Measurements from ENCODE around the gene CSF3. TPM values are rescaled to one million over a fixed set of nuclear protein-coding genes. Genes with fewer than 3 reads are reported as not detected.

CSF3 gene
- total RNA-seq, 5 donors from 2014 or later (not counting 1 experiment from before 2014, with no cell fraction given), result not detected

DNA sequence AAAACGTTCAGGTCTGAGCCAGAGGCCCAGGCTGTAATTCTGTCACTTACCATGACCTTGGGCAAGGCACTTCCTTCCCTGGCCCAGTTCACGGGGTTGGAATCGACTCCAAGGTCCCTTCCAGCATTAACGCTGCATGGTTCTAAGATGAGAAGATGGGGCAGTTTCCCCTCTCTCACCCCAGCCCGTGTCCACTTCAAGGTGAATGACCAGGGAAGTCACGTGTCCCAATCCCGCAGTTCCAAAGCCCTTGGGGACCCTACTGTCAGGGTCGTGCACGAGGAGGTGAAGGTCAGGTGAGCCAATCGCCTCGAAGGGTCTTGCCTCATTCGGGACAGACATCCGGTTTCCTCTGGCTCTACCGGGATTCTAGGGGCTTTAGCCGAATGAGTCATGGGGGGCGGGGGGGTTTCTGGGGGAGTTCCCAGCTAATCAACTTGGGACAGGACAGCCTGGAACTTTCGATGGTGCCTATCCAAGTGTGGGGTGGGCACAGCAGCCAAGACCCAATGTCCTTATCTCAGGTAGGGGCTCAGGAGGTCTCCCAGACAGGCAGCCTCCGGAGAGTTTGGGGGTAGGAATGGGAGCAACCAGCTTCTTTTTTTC, 762 bp upstream of the CSF3 start:
- Mint-ChIP-seq H3K4me3 (no peak overlapping the region), H3K4me1 (peaks cover 11 to 15% (median 12%) of the 10 kb centered on the region in 3 donors), H3K27me3 (peaks cover 0 to 3% of the 10 kb centered on the region in 2 donors), H3K36me3 (peaks cover 6% of the 10 kb centered on the region), H3K9me3 (no peaks in the 10 kb centered on the region), H3K27ac (no peak overlapping the region)
- no peak overlapping the region for H3K4me3 ChIP-seq (ENCODE audit: control insufficient read depth in 1 of 2, extremely low read depth in 1 of 2, low read length in 1 of 2)
- ChIA-PET CTCF (interaction anchor here (0.5 to 1.1 kb wide), 4 partner anchors 12 to 277 kb away, joined by 3 to 8 read pairs (median 3); no protein-coding TSS in a partner anchor), POLR2A (interaction anchor here in 1 of 2 donors (0.6 kb wide), 1 partner anchor 206 kb away, joined by 3 read pairs; no protein-coding TSS in a partner anchor)
- peaks cover 0 to 11% of the 10 kb centered on the region in 2 experiments for H3K4me1 ChIP-seq (ENCODE audit: control insufficient read depth in 1 of 2, extremely low read depth in 1 of 2, insufficient read depth in 2 of 2, low read length in 2 of 2)
- H3K36me3 ChIP-seq (ENCODE audit: control insufficient read depth in 2 of 2, extremely low read depth in 1 of 2, insufficient read depth in 1 of 2, low read length in 1 of 2), result peaks cover 0 to 5% of the 10 kb centered on the region in 2 donors
- peaks cover 0 to 4% of the 10 kb centered on the region in 2 experiments for H3K27me3 ChIP-seq (replicated peaks in 1 of 2; ENCODE audit: control insufficient read depth in 2 of 2, extremely low read depth in 1 of 2, insufficient read depth in 2 of 2, low read length in 1 of 2)
- H3K9me3 ChIP-seq, result no peaks in the 10 kb centered on the region
- DNase-seq (no peak), ATAC-seq (replicated peaks in 1 of 4) (no peak)
- no peak overlapping the region for H3K27ac ChIP-seq (ENCODE audit: low read length)
- WGBS (ENCODE audit: insufficient coverage), result 72% methylated on average over 7 of the region's 18 CpGs

DNA sequence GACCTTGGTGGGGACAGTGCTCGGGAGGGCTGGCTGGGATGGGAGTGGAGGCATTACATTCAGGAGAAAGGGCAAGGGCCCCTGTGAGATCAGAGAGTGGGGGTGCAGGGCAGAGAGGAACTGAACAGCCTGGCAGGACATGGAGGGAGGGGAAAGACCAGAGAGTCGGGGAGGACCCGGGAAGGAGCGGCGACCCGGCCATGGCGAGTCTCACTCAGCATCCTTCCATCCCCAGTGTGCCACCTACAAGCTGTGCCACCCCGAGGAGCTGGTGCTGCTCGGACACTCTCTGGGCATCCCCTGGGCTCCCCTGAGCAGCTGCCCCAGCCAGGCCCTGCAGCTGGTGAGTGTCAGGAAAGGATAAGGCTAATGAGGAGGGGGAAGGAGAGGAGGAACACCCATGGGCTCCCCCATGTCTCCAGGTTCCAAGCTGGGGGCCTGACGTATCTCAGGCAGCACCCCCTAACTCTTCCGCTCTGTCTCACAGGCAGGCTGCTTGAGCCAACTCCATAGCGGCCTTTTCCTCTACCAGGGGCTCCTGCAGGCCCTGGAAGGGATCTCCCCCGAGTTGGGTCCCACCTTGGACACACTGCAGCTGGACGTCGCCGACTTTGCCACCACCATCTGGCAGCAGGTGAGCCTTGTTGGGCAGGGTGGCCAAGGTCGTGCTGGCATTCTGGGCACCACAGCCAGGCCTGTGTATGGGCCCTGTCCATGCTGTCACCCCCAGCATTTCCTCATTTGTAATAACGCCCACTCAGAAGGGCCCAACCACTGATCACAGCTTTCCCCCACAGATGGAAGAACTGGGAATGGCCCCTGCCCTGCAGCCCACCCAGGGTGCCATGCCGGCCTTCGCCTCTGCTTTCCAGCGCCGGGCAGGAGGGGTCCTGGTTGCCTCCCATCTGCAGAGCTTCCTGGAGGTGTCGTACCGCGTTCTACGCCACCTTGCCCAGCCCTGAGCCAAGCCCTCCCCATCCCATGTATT, 1.1 kb downstream of the CSF3 start:
- Histone ChIP-seq H3K9me3 (no peaks in the 10 kb centered on the region), H3K27me3 (replicated peaks in 1 of 2; ENCODE audit: control insufficient read depth in 2 of 2, extremely low read depth in 1 of 2, insufficient read depth in 2 of 2, low read length in 1 of 2) (peaks cover 0 to 4% of the 10 kb centered on the region in 2 experiments), H3K27ac (ENCODE audit: low read length) (no peak overlapping the region), H3K4me3 (ENCODE audit: control insufficient read depth in 1 of 2, extremely low read depth in 1 of 2, low read length in 1 of 2) (no peak overlapping the region), H3K4me1 (ENCODE audit: control insufficient read depth in 1 of 2, extremely low read depth in 1 of 2, insufficient read depth in 2 of 2, low read length in 2 of 2) (peaks cover 0 to 6% of the 10 kb centered on the region in 2 experiments), H3K36me3 (ENCODE audit: control insufficient read depth in 2 of 2, extremely low read depth in 1 of 2, insufficient read depth in 1 of 2, low read length in 1 of 2) (peaks cover 0 to 15% of the 10 kb centered on the region in 2 donors)
- DNase-seq (no peak), ATAC-seq (replicated peaks in 1 of 4) (no peak)
- 88% methylated on average over 12 of the region's 26 CpGs for WGBS (ENCODE audit: insufficient coverage)
- no peak overlapping the region for H3K4me3 Mint-ChIP-seq
- ChIA-PET CTCF (interaction anchor here (0.5 to 1.0 kb wide), 6 partner anchors 10 to 283 kb away, joined by 3 read pairs; no protein-coding TSS in a partner anchor), POLR2A (interaction anchor here in 1 of 2 donors (0.6 kb wide), 1 partner anchor 124 kb away, joined by 3 read pairs; no protein-coding TSS in a partner anchor)
- H3K27me3 Mint-ChIP-seq, result peaks cover 0 to 3% of the 10 kb centered on the region in 2 donors
- H3K36me3 Mint-ChIP-seq, result peaks cover 11% of the 10 kb centered on the region
- no peak overlapping the region for H3K27ac Mint-ChIP-seq
- H3K9me3 Mint-ChIP-seq, result no peaks in the 10 kb centered on the region
- peaks cover 4 to 8% (median 4%) of the 10 kb centered on the region in 3 donors for H3K4me1 Mint-ChIP-seq

DNA sequence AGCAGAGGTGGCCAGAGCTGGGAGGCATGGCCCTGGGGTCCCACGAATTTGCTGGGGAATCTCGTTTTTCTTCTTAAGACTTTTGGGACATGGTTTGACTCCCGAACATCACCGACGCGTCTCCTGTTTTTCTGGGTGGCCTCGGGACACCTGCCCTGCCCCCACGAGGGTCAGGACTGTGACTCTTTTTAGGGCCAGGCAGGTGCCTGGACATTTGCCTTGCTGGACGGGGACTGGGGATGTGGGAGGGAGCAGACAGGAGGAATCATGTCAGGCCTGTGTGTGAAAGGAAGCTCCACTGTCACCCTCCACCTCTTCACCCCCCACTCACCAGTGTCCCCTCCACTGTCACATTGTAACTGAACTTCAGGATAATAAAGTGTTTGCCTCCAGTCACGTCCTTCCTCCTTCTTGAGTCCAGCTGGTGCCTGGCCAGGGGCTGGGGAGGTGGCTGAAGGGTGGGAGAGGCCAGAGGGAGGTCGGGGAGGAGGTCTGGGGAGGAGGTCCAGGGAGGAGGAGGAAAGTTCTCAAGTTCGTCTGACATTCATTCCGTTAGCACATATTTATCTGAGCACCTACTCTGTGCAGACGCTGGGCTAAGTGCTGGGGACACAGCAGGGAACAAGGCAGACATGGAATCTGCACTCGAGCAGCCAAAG, 2.3 kb downstream of the CSF3 start:
- H3K36me3 Mint-ChIP-seq, result peaks cover 17% of the 10 kb centered on the region
- Histone ChIP-seq H3K36me3 (ENCODE audit: control insufficient read depth in 2 of 2, extremely low read depth in 1 of 2, insufficient read depth in 1 of 2, low read length in 1 of 2) (peaks cover 0 to 27% of the 10 kb centered on the region in 2 donors), H3K27me3 (replicated peaks in 1 of 2; ENCODE audit: control insufficient read depth in 2 of 2, extremely low read depth in 1 of 2, insufficient read depth in 2 of 2, low read length in 1 of 2) (peaks cover 0 to 4% of the 10 kb centered on the region in 2 experiments), H3K9me3 (no peaks in the 10 kb centered on the region), H3K4me3 (ENCODE audit: control insufficient read depth in 1 of 2, extremely low read depth in 1 of 2, low read length in 1 of 2) (no peak overlapping the region), H3K4me1 (ENCODE audit: control insufficient read depth in 1 of 2, extremely low read depth in 1 of 2, insufficient read depth in 2 of 2, low read length in 2 of 2) (peaks cover 0 to 6% of the 10 kb centered on the region in 2 experiments), H3K27ac (ENCODE audit: low read length) (no peak overlapping the region)
- no peak for DNase-seq
- no peak overlapping the region for H3K4me3 Mint-ChIP-seq
- POLR2A ChIA-PET, result no interaction called here
- no peak overlapping the region for H3K27ac Mint-ChIP-seq
- H3K9me3 Mint-ChIP-seq, result no peaks in the 10 kb centered on the region
- H3K27me3 Mint-ChIP-seq, result no peaks in the 10 kb centered on the region
- WGBS (ENCODE audit: insufficient coverage), result 79% methylated on average over 6 of the region's 15 CpGs
- ATAC-seq (replicated peaks in 1 of 4), result no peak
- CTCF ChIA-PET, result interaction anchor here in 1 of 2 donors (0.6 kb wide), 1 partner anchor 12 kb away, joined by 3 read pairs; no protein-coding TSS in a partner anchor
- peaks cover 4 to 8% (median 4%) of the 10 kb centered on the region in 3 donors for H3K4me1 Mint-ChIP-seq

DNA sequence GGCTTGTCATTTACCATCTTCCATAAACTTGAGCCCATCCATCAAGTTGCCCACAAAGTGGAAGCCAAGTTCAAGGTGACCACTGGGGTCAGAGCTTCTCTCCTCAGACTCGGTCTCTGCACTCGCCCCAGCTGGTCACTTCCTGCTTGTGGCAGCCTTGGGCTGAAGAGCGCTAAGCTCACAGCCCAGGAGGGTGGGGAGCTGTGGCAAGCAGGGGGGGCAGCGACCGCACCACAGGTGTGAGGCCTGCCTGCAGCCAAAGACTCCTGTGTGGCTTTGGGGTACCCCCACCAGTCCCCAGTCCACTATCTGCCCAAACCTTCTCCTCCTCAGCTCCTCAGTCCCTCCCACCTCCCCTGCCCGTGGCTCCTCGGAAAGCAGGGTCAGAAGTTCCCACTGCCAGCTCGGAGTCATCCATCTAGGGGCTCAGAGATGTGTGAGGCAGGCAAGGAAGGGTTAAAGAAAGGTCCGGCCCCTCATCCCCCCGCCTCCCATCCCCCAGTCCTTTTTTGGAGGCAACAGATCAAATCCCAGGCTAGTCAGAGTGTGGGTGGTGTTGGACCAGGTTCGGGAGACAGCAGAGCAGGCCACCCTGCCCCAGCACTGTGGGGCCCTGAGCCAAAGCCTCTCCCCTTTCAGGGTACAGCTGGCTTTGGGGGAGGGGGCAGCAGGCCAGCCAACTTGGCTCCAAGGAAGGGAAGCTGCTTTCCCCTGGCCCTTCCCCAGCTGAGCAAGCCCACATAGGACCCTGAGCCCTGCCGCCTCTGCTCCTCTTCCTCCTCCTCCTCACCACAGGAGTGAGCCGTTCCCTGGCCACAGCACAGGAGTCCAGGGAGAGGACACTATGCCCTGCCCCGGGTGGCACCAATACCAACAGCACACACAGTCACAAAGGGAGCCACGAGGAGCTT, 3.2 kb downstream of the CSF3 start:
- CTCF ChIA-PET, result interaction anchor here (0.6 kb wide), 2 partner anchors 13 to 16 kb away, joined by 3 to 4 read pairs; no protein-coding TSS in a partner anchor
- Mint-ChIP-seq H3K4me3 (no peak overlapping the region), H3K27ac (peak overlapping the region in 1 of 2 donors; percentile 12), H3K4me1 (peaks cover 4 to 6% (median 4%) of the 10 kb centered on the region in 3 donors), H3K9me3 (no peaks in the 10 kb centered on the region), H3K27me3 (no peaks in the 10 kb centered on the region), H3K36me3 (peaks cover 17% of the 10 kb centered on the region)
- Histone ChIP-seq H3K27me3 (replicated peaks in 1 of 2; ENCODE audit: control insufficient read depth in 2 of 2, extremely low read depth in 1 of 2, insufficient read depth in 2 of 2, low read length in 1 of 2) (no peaks in the 10 kb centered on the region), H3K27ac (ENCODE audit: low read length) (no peak overlapping the region), H3K4me3 (ENCODE audit: control insufficient read depth in 1 of 2, extremely low read depth in 1 of 2, low read length in 1 of 2) (no peak overlapping the region), H3K9me3 (no peaks in the 10 kb centered on the region), H3K36me3 (ENCODE audit: control insufficient read depth in 2 of 2, extremely low read depth in 1 of 2, insufficient read depth in 1 of 2, low read length in 1 of 2) (peaks cover 0 to 36% of the 10 kb centered on the region in 2 donors), H3K4me1 (ENCODE audit: control insufficient read depth in 1 of 2, extremely low read depth in 1 of 2, insufficient read depth in 2 of 2, low read length in 2 of 2) (peaks cover 0 to 4% of the 10 kb centered on the region in 2 experiments)
- POLR2A ChIA-PET, result interaction anchor here in 1 of 2 donors (0.7 kb wide), 1 partner anchor 11 kb away, joined by 5 read pairs; no protein-coding TSS in a partner anchor
- 61% methylated on average over 5 of the region's 15 CpGs for WGBS (ENCODE audit: insufficient coverage)
- ATAC-seq (replicated peaks in 1 of 4), result no peak
- DNase-seq, result no peak

DNA sequence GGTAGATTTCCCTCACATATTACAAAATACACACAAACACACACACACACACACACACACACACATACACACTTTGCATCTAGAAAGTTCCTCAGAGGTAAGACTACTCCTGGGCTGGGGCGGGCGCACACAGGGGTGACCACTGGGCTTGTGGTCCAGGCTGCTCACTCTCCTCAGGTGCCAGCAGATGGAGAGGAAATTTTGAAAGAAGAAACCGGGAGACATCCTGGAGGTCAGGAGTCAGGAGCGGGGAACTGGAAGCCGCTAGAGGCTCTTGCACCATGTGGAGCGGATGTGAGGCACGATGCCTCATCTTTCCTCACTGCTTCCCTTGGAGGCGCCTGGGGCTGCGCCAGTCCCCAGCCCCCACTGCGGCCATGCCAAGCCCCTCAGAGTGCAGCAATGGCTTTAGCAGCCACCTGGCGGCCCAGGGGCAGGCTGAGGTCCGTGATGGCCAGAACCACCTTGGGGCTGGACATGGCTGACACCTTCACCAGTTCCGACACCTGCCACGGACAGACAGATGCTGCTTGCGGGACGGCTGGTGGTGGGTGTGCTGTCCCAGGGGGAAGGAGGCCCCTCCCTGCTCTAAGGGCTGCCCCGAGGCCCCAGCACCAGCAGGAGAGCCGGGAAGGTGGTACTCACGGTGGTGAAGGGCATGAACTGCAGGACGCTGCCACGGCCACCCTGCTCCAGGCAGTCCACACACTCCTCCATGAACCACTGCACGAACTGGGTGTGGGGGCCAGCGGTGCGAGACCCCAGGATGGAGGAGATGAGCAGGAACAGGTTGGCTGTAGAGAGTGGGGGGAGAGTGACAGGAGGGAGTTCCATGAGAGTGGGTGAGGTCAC, 4.1 kb downstream of the CSF3 start:
- Mint-ChIP-seq H3K36me3 (peaks cover 17% of the 10 kb centered on the region), H3K27ac (peak overlapping the region in 1 of 2 donors; percentile 12), H3K27me3 (no peaks in the 10 kb centered on the region), H3K9me3 (no peaks in the 10 kb centered on the region), H3K4me3 (no peak overlapping the region), H3K4me1 (no peaks in the 10 kb centered on the region)
- H3K9me3 ChIP-seq, result no peaks in the 10 kb centered on the region
- no peak overlapping the region for H3K27ac ChIP-seq (ENCODE audit: low read length)
- ATAC-seq (replicated peaks in 1 of 4) (no peak), DNase-seq (no peak)
- no peaks in the 10 kb centered on the region for H3K27me3 ChIP-seq (replicated peaks in 1 of 2; ENCODE audit: control insufficient read depth in 2 of 2, extremely low read depth in 1 of 2, insufficient read depth in 2 of 2, low read length in 1 of 2)
- POLR2A ChIA-PET, result interaction anchor here in 1 of 2 donors (0.7 kb wide), 1 partner anchor 10 kb away, joined by 5 read pairs; no protein-coding TSS in a partner anchor
- CTCF ChIA-PET, result interaction anchor here in 1 of 2 donors (0.6 kb wide), 1 partner anchor 15 kb away, joined by 4 read pairs; no protein-coding TSS in a partner anchor
- no peak overlapping the region for H3K4me3 ChIP-seq (ENCODE audit: control insufficient read depth in 1 of 2, extremely low read depth in 1 of 2, low read length in 1 of 2)
- no peaks in the 10 kb centered on the region for H3K4me1 ChIP-seq (ENCODE audit: control insufficient read depth in 1 of 2, extremely low read depth in 1 of 2, insufficient read depth in 2 of 2, low read length in 2 of 2)
- 96% methylated on average over 16 of the region's 24 CpGs for WGBS (ENCODE audit: insufficient coverage)
- peaks cover 0 to 43% of the 10 kb centered on the region in 2 donors for H3K36me3 ChIP-seq (ENCODE audit: control insufficient read depth in 2 of 2, extremely low read depth in 1 of 2, insufficient read depth in 1 of 2, low read length in 1 of 2)
